Progenitor cell of endocrine pancreas (in vitro differentiated cells): ENCODE measurements around the gene CDC42EP3. TPM values are rescaled to one million over a fixed set of nuclear protein-coding genes. Genes with fewer than 3 reads are reported as not detected.

Source experiments
- DNase-seq: peaks from one replicate; pipeline ENCODE4 v3.0.0; 2021; ENCODE audit warnings: low spot score; ENCODE audit not compliant: unreplicated experiment
- H3K27ac Mint-ChIP-seq: 2 replicates; pipeline ENCODE4 v1.8.0; 2021; ENCODE audit warnings: mild to moderate bottlenecking, moderate library complexity, mixed read lengths
- H3K27me3 Mint-ChIP-seq: 2 replicates; pipeline ENCODE4 v1.8.0; 2021; ENCODE audit warnings: mixed read lengths
- H3K36me3 Mint-ChIP-seq: 2 replicates; pipeline ENCODE4 v1.8.0; 2022; ENCODE audit warnings: mixed read lengths; ENCODE audit not compliant: insufficient read depth
- H3K4me1 Mint-ChIP-seq: 2 replicates; pipeline ENCODE4 v1.8.0; 2021; ENCODE audit warnings: low read depth, mixed read lengths
- H3K4me3 Mint-ChIP-seq: 2 replicates; pipeline ENCODE4 v1.8.0; 2021; ENCODE audit warnings: low read depth, mild to moderate bottlenecking, moderate library complexity, mixed read lengths
- H3K9me3 Mint-ChIP-seq: 2 replicates; pipeline ENCODE4 v1.8.0; 2021; ENCODE audit warnings: low read depth, mixed read lengths
- CTCF ChIP-seq: fragments of 200-600 bp; sonication (generic); IDR thresholded peaks from one replicate; pipeline ENCODE4 v1.5.0; 2021; ENCODE audit warnings: antibody characterized with exemption, mild to moderate bottlenecking; ENCODE audit not compliant: unreplicated experiment
- total RNA-seq: library from RNA; stranded (reverse); gene quantifications from 2 replicates; pipeline ENCODE4 v1.2.1, GENCODE V29; 2021

CDC42EP3 gene
- total RNA-seq, 1 donor from 2014 or later, result 43.1 TPM

- Mint-ChIP-seq H3K4me3 (no peak overlapping the region), H3K27me3 (peaks cover under 1% of the 10 kb centered on the region), H3K27ac (no peak overlapping the region), H3K4me1 (peaks cover 18% of the 10 kb centered on the region), H3K36me3 (peaks cover 46% of the 10 kb centered on the region), H3K9me3 (no peaks in the 10 kb centered on the region)
- no peak for DNase-seq
- no peak for TF ChIP-seq CTCF
Observed at GRCh38 chr2:37641582-37642171, 29.8 kb downstream of the CDC42EP3 start.

GRCh38 chr2:37639631-37640030, 31.8 kb downstream of the CDC42EP3 start:
- H3K9me3 Mint-ChIP-seq, result no peaks in the 10 kb centered on the region
- peaks cover 17% of the 10 kb centered on the region for H3K4me1 Mint-ChIP-seq
- H3K27me3 Mint-ChIP-seq, result peaks cover 8% of the 10 kb centered on the region
- no peak overlapping the region for H3K4me3 Mint-ChIP-seq
- H3K27ac Mint-ChIP-seq, result no peak overlapping the region
- TF ChIP-seq CTCF, result no peak
- H3K36me3 Mint-ChIP-seq, result peaks cover 32% of the 10 kb centered on the region
- DNase-seq, result no peak

- TF ChIP-seq CTCF, result no peak
- Mint-ChIP-seq H3K9me3 (no peaks in the 10 kb centered on the region), H3K4me3 (no peak overlapping the region), H3K27me3 (peaks cover 13% of the 10 kb centered on the region), H3K4me1 (peaks cover 14% of the 10 kb centered on the region), H3K36me3 (peaks cover 27% of the 10 kb centered on the region), H3K27ac (no peak overlapping the region)
- no peak for DNase-seq
Observed at GRCh38 chr2:37638973-37639372, 32.5 kb downstream of the CDC42EP3 start.

- DNase-seq, result no peak
- Mint-ChIP-seq H3K4me3 (no peak overlapping the region), H3K36me3 (peaks cover 17% of the 10 kb centered on the region), H3K27me3 (peaks cover 15% of the 10 kb centered on the region), H3K4me1 (peaks cover 5% of the 10 kb centered on the region), H3K27ac (no peak overlapping the region), H3K9me3 (no peaks in the 10 kb centered on the region)
- no peak for TF ChIP-seq CTCF
Observed at GRCh38 chr2:37637985-37638384, 33.5 kb downstream of the CDC42EP3 start.

DNA sequence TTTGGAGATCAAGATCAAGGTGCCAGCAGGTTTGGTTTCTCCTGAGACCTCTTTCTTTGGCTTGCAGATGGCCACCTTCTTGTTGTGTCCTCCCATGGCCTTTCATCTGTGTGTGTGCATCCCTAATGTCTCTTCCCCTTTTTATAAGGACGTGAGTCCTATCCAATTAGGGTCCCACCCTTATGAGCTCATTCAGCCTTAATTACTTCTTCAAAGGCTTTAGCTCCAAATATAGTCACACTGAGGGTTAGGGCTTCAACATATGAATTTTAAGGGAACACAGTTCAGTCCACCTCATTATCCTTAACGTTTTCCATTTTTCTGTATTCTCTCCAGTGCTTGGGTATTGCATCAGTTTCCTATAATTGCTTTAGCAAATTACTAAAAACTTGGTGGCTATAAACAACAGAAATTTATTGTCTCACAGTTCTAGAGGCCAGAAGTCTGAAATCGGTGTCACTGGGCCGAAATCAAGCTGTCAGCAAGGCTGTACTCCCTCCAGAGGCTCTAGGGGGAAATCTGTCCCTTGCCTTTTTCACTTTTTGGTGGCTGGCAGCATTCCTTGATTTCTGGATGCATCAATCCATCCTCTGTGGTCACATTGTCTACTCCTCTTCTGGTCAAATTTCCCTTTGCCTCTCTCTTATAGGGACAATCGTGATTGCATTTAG, 34.1 kb downstream of the CDC42EP3 start:
- H3K4me1 Mint-ChIP-seq, result peaks cover 4% of the 10 kb centered on the region
- no peak for TF ChIP-seq CTCF
- no peak for DNase-seq
- H3K36me3 Mint-ChIP-seq, result peaks cover 15% of the 10 kb centered on the region
- no peak overlapping the region for H3K4me3 Mint-ChIP-seq
- no peaks in the 10 kb centered on the region for H3K9me3 Mint-ChIP-seq
- H3K27me3 Mint-ChIP-seq, result peaks cover 19% of the 10 kb centered on the region
- H3K27ac Mint-ChIP-seq, result no peak overlapping the region
